GM12878 (cell line): Measurements from ENCODE around the gene NPR3. TPM values are rescaled to one million over a fixed set of nuclear protein-coding genes. Genes with fewer than 3 reads are reported as not detected.

Source experiments
- ATAC-seq: fragments of 200-7000 bp; cut with Tn5 transposase; 3 replicates; pipeline ENCODE4 v1.9.1; 2020; ENCODE audit warnings: mild to moderate bottlenecking, moderate library complexity
- BruUV-seq: library from RNA; stranded (reverse); fragments of 400-500 nt; replicated peaks from 2 replicates; lab custom pipeline; 2021; lab: Mats Ljungman, UMichigan
- CTCF ChIA-PET: fragments of 300-600 bp; sonication (Branson Sonifier 250); formaldehyde crosslinking; extraction: SDS; loops from one replicate; lab custom pipeline; 2021; ENCODE audit warnings: inconsistent platforms; lab: Yijun Ruan, JAX
- POLR2A ChIA-PET: fragments of 350-600 bp; formaldehyde crosslinking; extraction: SDS; loops from one replicate; lab custom pipeline; 2021; ENCODE audit warnings: inconsistent platforms; lab: Charles Lee
- RAD21 ChIA-PET: fragments of 300-600 bp; sonication (Branson Sonifier 250); formaldehyde crosslinking; loops from one replicate; lab custom pipeline; 2023; ENCODE audit warnings: antibody characterized with exemption; ENCODE audit not compliant: unreplicated experiment; lab: Charles Lee
- SMC1A ChIA-PET: fragments of 300-600 bp; sonication (Branson Sonifier 250); formaldehyde crosslinking; loops from one replicate; lab custom pipeline; 2023; ENCODE audit not compliant: unreplicated experiment, uncharacterized antibody; lab: Charles Lee
- DNase-seq: peaks from one replicate; pipeline ENCODE4 v3.0.0-alpha.2; 2011; ENCODE audit warnings: low read depth, low spot score
- FAIRE-seq: peaks from 3 replicates; lab custom pipeline; 2011; peaks lifted over from hg19 to GRCh38; lab: Jason Lieb, UNC
- H2AFZ ChIP-seq: 2 replicates; pipeline ENCODE4 v1.6.0; 2011; ENCODE audit warnings: low read depth, low read length, control low read depth; ENCODE audit not compliant: control insufficient read depth
- H3K27ac ChIP-seq: 2 replicates; pipeline ENCODE4 v1.5.1; 2011; ENCODE audit warnings: control low read depth; ENCODE audit not compliant: control insufficient read depth, insufficient read depth
- H3K27me3 ChIP-seq, 2 experiments: replicated peaks in 1 of 2; 2 replicates each; pipeline versions ENCODE4 v1.6.0 to v1.6.1; 2011; ENCODE audit warnings: low read length in 1 of 2; ENCODE audit not compliant: control insufficient read depth in 2 of 2, insufficient read depth in 2 of 2
- H3K36me3 ChIP-seq, 2 experiments: 2 replicates each; pipeline ENCODE4 v1.5.1; 2011; ENCODE audit warnings: low read length in 1 of 2; ENCODE audit not compliant: control insufficient read depth in 2 of 2, insufficient read depth in 2 of 2
- H3K4me1 ChIP-seq: 2 replicates; pipeline ENCODE4 v1.6.1; 2011; ENCODE audit warnings: mild to moderate bottlenecking, low read length, moderate library complexity, mixed read lengths; ENCODE audit not compliant: control insufficient read depth, insufficient read depth
- H3K4me2 ChIP-seq: 2 replicates; pipeline ENCODE4 v1.6.0; 2011; ENCODE audit warnings: control low read depth; ENCODE audit not compliant: control insufficient read depth, insufficient read depth
- H3K4me3 ChIP-seq: fragments of 200-600 bp; sonication (generic); 2 replicates; pipeline ENCODE4 v1.5.1; 2016
- H3K79me2 ChIP-seq: 2 replicates; pipeline ENCODE4 v1.6.0; 2011; ENCODE audit warnings: low read length; ENCODE audit not compliant: control insufficient read depth, insufficient read depth
- H3K9ac ChIP-seq: 2 replicates; pipeline ENCODE4 v1.8.0; 2011; ENCODE audit warnings: low read length, control low read depth, mixed read lengths; ENCODE audit not compliant: control insufficient read depth, insufficient read depth
- H3K9me3 ChIP-seq: replicated peaks from 3 replicates; pipeline ENCODE4 v1.5.1; 2011; ENCODE audit warnings: mild to moderate bottlenecking, low read length; ENCODE audit not compliant: control insufficient read depth, insufficient read depth
- H4K20me1 ChIP-seq: 2 replicates; pipeline ENCODE4 v1.6.0; 2011; ENCODE audit not compliant: control insufficient read depth, insufficient read depth
- GATAD2B ChIP-seq: fragments of 450-650 bp; conservative IDR thresholded peaks from 2 replicates; pipeline ENCODE4 v1.6.1; 2017; ENCODE audit warnings: low read depth, mild to moderate bottlenecking, moderate library complexity
- IKZF2 ChIP-seq, 2 experiments: fragments of 450-650 bp; IDR thresholded peaks; 2 replicates each; pipeline ENCODE4 v1.6.1; 2017; ENCODE audit warnings: mild to moderate bottlenecking in 2 of 2, moderate library complexity in 2 of 2
- LARP7 ChIP-seq: fragments of 450-650 bp; IDR thresholded peaks from 2 replicates; pipeline ENCODE4 v1.6.1; 2017; ENCODE audit warnings: mild to moderate bottlenecking
- MEF2B ChIP-seq: fragments of 450-650 bp; IDR thresholded peaks from 2 replicates; pipeline ENCODE4 v1.6.1; 2018; ENCODE audit warnings: mild to moderate bottlenecking, moderate library complexity; ENCODE audit not compliant: partially characterized antibody, poor library complexity, severe bottlenecking
- MXI1 ChIP-seq: fragments of 150-350 bp; IDR thresholded peaks from 2 replicates; pipeline ENCODE4 v1.6.1; 2011; ENCODE audit warnings: low read depth, mild to moderate bottlenecking, inconsistent platforms, low read length, improper control_type of control experiment
- NR2C1 ChIP-seq: fragments of 450-650 bp; IDR thresholded peaks from 2 replicates; pipeline ENCODE4 v1.6.1; 2017; ENCODE audit warnings: antibody characterized with exemption, mild to moderate bottlenecking, moderate library complexity
- PML ChIP-seq: IDR thresholded peaks from 2 replicates; pipeline ENCODE4 v1.6.1; 2012; ENCODE audit warnings: low read length, inconsistent platforms
- SPI1 ChIP-seq: IDR thresholded peaks from 2 replicates; pipeline ENCODE4 v1.6.1; 2011; ENCODE audit warnings: low read depth, mild to moderate bottlenecking, low read length, moderate library complexity, borderline replicate concordance; ENCODE audit not compliant: insufficient read depth
- SREBF2 ChIP-seq: IDR thresholded peaks from 2 replicates; pipeline ENCODE4 v1.6.1; 2012; ENCODE audit warnings: mild to moderate bottlenecking, low read length
- SUZ12 ChIP-seq: fragments of 200-600 bp; sonication (generic); IDR thresholded peaks from one replicate; pipeline ENCODE4 v1.6.1; 2018; ENCODE audit warnings: antibody characterized with exemption, mild to moderate bottlenecking; ENCODE audit not compliant: unreplicated experiment
- ZNF217 ChIP-seq: fragments of 450-650 bp; IDR thresholded peaks from 2 replicates; pipeline ENCODE4 v1.6.1; 2017; ENCODE audit warnings: antibody characterized with exemption, mild to moderate bottlenecking
- WGBS: methylation state at CpG from one replicate; pipeline ENCODE4 v1.1.6; 2016; ENCODE audit warnings: low lambda C conversion rate; ENCODE audit not compliant: insufficient replicate concordance, insufficient coverage; ENCODE audit errors: missing lambda C conversion rate; 5-methylcytosine and 5-hydroxymethylcytosine counted together
- in situ Hi-C: fragments of 300-500 bp; cut with MboI; formaldehyde crosslinking; loops from 9 replicates; pipeline ENCODE4 v1.14.3; 2018; ENCODE audit warnings: mixed read lengths
- intact Hi-C: fragments of 100-400 bp; cut with micrococcal nuclease; formaldehyde crosslinking; loops from one replicate; pipeline ENCODE4 v1.14.2; 2022; ENCODE audit not compliant: unreplicated experiment
- polyA plus RNA-seq, 11 experiments: library from polyadenylated mRNA; depleted of rRNA in 4 of 11; unstranded in 6 of 11; stranded (reverse) in 5 of 11; fragments of >200 nt; fragmentation: Nextera tagmentation in 4 of 11; fragmentation: Illumina TruSeq in 1 of 11; extraction: Ambion mirVana in 4 of 11; extraction: Trizol in 1 of 11; gene quantifications; 1 replicate in 1 of 11; 2 replicates in 10 of 11; pipeline versions ENCODE4 v1.2.1 to v1.2.3, GENCODE V29; 2011 to 2016; ENCODE audit warnings: inconsistent platforms in 2 of 11, missing spikeins in 2 of 11, low read depth in 1 of 11
- total RNA-seq, 4 experiments: library from RNA; depleted of rRNA in 3 of 4; stranded (reverse); fragments of >200 nt in 3 of 4; fragmentation: Illumina TruSeq in 1 of 4; extraction: Trizol in 1 of 4; gene quantifications; 2 replicates each; pipeline versions ENCODE4 v1.2.1 to v1.2.3, GENCODE V29; 2013 to 2021
- TF ChIP-seq, protein P1 (sequence below): fragments of 150-350 bp; IDR thresholded peaks from 2 replicates; pipeline ENCODE4 v1.6.1; 2014; ENCODE audit warnings: mild to moderate bottlenecking, low read depth, low read length
- TF ChIP-seq, protein P2 (sequence below): IDR thresholded peaks from 2 replicates; pipeline ENCODE4 v1.6.1; 2011; ENCODE audit warnings: low read depth, low read length, improper control_type of control experiment, borderline replicate concordance
- TF ChIP-seq, protein P3 (sequence below): fragments of 450-650 bp; IDR thresholded peaks from 2 replicates; pipeline ENCODE4 v1.6.1; 2016; ENCODE audit warnings: mild to moderate bottlenecking
- TF ChIP-seq, protein P4 (sequence below): IDR thresholded peaks from 2 replicates; pipeline ENCODE4 v1.6.1; 2012; ENCODE audit warnings: low read depth, low read length, improper control_type of control experiment

Gene NPR3
- total and polyA plus RNA-seq, 10 of the 15 experiments (the other 5 are each of a cell fraction or from before 2014, with no cell fraction given) = 0.01 to 0.37 (median 0.14) TPM; not detected in 7

DNA sequence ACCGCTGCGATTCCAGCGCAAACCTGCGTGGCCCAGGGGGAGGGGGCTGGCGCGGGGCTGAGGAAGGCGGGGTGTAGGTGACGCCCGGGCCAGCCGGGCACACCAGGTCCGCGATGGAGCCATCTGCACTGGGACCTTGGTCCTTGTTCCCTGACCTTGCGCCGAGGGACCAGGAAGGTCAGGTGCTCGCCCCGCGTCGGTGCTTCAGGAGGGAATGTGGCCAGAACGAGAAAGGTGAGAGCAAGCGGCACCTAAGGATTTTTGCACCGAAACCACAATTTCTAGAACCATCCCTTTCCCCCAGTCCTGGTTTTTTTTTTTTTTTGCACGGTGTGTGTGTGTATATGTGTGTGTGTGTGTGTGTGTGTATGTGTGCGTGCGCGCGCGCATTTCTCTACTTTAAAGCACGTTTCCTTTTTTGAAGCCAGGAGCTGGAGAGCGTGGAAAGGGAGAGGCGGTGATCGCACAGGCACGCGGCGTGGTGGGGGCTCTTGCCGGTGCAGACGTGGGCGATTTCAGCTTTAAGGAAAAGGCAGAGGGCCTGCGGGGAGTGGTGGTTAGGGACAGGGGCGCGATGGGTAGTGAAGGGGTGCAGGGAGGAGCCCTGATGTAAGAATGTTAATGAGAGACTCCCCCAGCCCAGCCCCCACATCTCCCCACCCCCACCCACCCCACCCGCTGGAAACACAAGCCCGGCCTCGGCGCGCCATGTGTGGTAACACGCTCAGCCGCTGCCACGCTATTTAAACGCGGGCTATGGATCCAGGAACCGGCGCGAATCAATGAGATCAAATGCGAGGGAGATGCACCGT, at the start of gene NPR3 (continued):
- TF ChIP-seq PML (no peak), NR2C1 (no peak), SREBF2 (no peak), IKZF2 (IDR thresholded peaks at IDR 0.05) (no peak), MXI1 (no peak), LARP7 (no peak)
- TF ChIP-seq, protein P1, sequence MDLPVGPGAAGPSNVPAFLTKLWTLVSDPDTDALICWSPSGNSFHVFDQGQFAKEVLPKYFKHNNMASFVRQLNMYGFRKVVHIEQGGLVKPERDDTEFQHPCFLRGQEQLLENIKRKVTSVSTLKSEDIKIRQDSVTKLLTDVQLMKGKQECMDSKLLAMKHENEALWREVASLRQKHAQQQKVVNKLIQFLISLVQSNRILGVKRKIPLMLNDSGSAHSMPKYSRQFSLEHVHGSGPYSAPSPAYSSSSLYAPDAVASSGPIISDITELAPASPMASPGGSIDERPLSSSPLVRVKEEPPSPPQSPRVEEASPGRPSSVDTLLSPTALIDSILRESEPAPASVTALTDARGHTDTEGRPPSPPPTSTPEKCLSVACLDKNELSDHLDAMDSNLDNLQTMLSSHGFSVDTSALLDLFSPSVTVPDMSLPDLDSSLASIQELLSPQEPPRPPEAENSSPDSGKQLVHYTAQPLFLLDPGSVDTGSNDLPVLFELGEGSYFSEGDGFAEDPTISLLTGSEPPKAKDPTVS = no peak
- TF ChIP-seq, protein P2, sequence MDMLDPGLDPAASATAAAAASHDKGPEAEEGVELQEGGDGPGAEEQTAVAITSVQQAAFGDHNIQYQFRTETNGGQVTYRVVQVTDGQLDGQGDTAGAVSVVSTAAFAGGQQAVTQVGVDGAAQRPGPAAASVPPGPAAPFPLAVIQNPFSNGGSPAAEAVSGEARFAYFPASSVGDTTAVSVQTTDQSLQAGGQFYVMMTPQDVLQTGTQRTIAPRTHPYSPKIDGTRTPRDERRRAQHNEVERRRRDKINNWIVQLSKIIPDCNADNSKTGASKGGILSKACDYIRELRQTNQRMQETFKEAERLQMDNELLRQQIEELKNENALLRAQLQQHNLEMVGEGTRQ = no peak

DNA sequence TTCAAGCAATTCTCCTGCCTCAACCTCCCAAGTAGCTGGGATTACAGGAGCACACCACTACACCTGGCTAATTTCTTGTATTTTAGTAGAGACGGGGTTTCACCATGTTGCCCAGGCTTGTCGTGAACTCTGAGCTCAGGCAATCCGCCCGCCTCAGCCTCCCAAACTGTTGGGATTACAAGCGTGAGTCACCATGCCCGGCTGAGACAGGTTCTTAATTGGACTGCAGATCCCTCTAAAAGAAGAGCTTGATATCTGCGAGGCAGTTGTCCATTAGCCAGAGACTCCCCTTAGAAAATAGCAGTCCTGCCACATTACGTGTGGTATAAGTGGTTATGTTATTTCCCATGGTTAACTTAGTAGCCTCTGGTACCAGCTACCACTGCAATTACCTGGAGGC, 46.6 kb upstream of the NPR3 start:
- no peaks in the 10 kb centered on the region for H4K20me1 ChIP-seq
- no peak overlapping the region for H3K9ac ChIP-seq
- H3K4me2 ChIP-seq = no peak overlapping the region
- H3K27me3 ChIP-seq = no peaks in the 10 kb centered on the region
- ChIA-PET CTCF (interaction anchor here (0.6 kb wide), 1 partner anchor 487 kb away, joined by 3 read pairs; no protein-coding TSS in a partner anchor), POLR2A (no interaction called here), RAD21 (no interaction called here), SMC1A (no interaction called here)
- no peak overlapping the region for H2AFZ ChIP-seq
- H3K79me2 ChIP-seq = no peaks in the 10 kb centered on the region
- H3K9me3 ChIP-seq = no peaks in the 10 kb centered on the region; the same call in 2 of the 3 replicates
- intact Hi-C loops (no loop called here), in situ Hi-C loops (no loop called here)
- H3K27ac ChIP-seq = no peak overlapping the region
- no peaks in the 10 kb centered on the region for H3K4me1 ChIP-seq
- no peak for FAIRE-seq
- no peak for DNase-seq
- ATAC-seq = no peak
- no peaks in the 10 kb centered on the region for H3K36me3 ChIP-seq
- BruUV-seq = no TSS peak
- H3K4me3 ChIP-seq = no peak overlapping the region
- WGBS = 39% methylated on average over 8 of the region's 8 CpGs
- TF ChIP-seq, protein P3, sequence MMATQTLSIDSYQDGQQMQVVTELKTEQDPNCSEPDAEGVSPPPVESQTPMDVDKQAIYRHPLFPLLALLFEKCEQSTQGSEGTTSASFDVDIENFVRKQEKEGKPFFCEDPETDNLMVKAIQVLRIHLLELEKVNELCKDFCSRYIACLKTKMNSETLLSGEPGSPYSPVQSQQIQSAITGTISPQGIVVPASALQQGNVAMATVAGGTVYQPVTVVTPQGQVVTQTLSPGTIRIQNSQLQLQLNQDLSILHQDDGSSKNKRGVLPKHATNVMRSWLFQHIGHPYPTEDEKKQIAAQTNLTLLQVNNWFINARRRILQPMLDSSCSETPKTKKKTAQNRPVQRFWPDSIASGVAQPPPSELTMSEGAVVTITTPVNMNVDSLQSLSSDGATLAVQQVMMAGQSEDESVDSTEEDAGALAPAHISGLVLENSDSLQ = no peak
- TF ChIP-seq MEF2B = no peak
- TF ChIP-seq SUZ12 = no peak
- no peak for TF ChIP-seq GATAD2B
- no peak for TF ChIP-seq ZNF217
- no peak for TF ChIP-seq SPI1
- TF ChIP-seq, protein P4, sequence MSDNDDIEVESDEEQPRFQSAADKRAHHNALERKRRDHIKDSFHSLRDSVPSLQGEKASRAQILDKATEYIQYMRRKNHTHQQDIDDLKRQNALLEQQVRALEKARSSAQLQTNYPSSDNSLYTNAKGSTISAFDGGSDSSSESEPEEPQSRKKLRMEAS = no peak
